Measurements from ENCODE around the gene NFX1.

GRCh38 chr9:33393581-33393980, 103.3 kb downstream of the NFX1 start:
- TF ChIP-seq, protein P1, sequence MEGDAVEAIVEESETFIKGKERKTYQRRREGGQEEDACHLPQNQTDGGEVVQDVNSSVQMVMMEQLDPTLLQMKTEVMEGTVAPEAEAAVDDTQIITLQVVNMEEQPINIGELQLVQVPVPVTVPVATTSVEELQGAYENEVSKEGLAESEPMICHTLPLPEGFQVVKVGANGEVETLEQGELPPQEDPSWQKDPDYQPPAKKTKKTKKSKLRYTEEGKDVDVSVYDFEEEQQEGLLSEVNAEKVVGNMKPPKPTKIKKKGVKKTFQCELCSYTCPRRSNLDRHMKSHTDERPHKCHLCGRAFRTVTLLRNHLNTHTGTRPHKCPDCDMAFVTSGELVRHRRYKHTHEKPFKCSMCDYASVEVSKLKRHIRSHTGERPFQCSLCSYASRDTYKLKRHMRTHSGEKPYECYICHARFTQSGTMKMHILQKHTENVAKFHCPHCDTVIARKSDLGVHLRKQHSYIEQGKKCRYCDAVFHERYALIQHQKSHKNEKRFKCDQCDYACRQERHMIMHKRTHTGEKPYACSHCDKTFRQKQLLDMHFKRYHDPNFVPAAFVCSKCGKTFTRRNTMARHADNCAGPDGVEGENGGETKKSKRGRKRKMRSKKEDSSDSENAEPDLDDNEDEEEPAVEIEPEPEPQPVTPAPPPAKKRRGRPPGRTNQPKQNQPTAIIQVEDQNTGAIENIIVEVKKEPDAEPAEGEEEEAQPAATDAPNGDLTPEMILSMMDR (IDR thresholded peaks at IDR 0.05; ENCODE audit: insufficient read depth, low read length), result no peak
- no peak for TF ChIP-seq REST (IDR thresholded peaks at IDR 0.05; ENCODE audit: insufficient replicate concordance, low read depth)
- no peak for TF ChIP-seq POLR2AphosphoS5 (IDR thresholded peaks at IDR 0.05; ENCODE audit: low read depth)
- TF ChIP-seq SPI1 (IDR thresholded peaks at IDR 0.05; ENCODE audit: borderline replicate concordance, low read depth), result no peak
- TF ChIP-seq GABPA (IDR thresholded peaks at IDR 0.05; ENCODE audit: low read depth), result no peak

Data from HL-60 (cell line).